HEK293T (cell line): ENCODE measurements around the gene CLASP1.

ENCODE experiments used
- BHLHE40 ChIP-seq: fragments of 450-650 bp; IDR thresholded peaks from 2 replicates; pipeline ENCODE4 v1.6.1; 2016; ENCODE audit warnings: mild to moderate bottlenecking, moderate library complexity, borderline replicate concordance
- ELF4 ChIP-seq: fragments of 450-650 bp; IDR thresholded peaks from 2 replicates; pipeline ENCODE4 v1.6.1; 2017; ENCODE audit warnings: antibody characterized with exemption

GRCh38 chr2:121350890-121351289, 298.4 kb downstream of the CLASP1 start:
- TF ChIP-seq ELF4 (no peak), BHLHE40 (no peak)
